NCI-H2171 treated with DMSO at 0.1 percent for 48 hours (cell line): ENCODE results near the gene GPC5.

Experiments
- DNase-seq: peaks from one replicate; lab custom pipeline; 2025; lab: John Stamatoyannopoulos, UW

GPC5 gene

GRCh38 chr13:91456837-91457236 lies 58.4 kb downstream of the GPC5 start:
- DNase-seq: no peak

DNA sequence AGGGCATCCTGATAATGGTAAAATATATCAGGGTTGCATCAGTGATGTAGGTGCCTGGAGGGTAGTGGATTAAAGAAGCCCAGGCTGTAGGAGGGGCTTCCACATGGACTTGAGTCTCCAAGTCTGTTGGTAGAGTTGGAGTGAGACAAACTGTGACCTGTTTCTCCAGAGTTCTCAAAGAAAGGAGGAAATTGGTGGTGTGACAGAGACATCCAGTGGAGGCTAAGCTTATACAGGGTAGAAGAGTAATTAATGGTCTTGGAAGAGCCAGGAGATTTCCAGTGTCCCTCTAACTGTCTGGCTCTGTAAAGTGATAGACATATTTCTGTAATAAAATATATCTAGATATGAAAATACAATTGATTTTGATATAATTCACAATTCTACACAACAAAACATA lies 61.1 kb downstream of the GPC5 start:
- no peak for DNase-seq

DNA sequence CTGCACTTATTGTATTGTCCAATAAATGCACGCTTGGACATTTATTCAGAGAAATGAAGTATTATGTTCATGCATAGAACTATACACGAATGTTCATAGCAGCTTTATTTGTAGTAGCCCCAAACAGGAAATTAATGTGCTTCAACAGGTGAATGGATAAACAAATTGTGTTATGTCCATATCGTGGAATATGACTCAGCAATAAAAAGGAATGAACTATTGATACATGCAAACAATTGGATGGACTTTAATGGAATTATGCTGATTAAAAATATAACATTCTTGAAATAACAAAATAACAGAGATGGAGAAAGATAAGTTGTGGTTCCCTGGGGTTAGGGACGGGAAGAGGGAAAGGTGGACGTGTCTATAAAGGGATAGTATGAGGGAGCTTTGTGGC lies 65.9 kb downstream of the GPC5 start:
- DNase-seq: no peak

DNA sequence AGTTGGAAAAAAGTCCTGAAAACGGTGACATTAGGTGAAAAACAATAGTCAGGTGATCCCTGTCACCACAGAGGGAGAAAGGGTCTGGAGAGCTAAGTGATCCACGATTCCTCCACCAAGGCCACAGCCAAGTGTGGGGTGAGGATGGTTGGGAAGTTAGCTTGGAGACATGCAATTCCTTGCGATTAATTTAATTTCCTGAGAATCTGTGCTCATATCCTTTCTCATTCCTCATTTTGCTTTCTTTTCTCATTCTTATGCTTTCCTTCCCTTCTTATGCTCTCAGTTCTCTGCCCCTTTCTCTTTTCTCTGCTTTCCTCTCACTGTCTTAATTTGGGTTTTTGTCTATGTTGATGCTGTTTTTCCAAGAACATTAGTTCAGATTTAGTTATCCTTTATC lies 68.8 kb downstream of the GPC5 start:
- DNase-seq: no peak

DNA sequence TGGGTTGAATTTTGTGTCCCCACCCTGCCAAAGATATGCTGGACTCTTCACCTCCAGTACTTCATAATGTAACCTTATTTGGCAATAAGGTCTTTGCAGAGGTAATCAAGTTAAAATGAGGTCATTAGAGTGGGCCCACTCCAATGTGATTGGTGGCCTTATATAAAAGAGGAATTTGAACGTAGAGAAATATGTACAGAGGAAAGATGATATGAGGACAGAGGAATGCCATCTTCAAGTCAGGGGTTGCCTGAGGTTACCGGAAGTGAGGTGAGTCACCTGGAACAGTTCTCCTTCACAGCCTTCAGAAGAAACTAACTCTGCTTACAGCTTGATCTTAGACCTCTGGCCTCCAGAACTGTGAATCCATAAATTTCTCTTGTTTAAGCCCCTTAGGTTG lies 69.9 kb downstream of the GPC5 start:
- no peak for DNase-seq

DNA sequence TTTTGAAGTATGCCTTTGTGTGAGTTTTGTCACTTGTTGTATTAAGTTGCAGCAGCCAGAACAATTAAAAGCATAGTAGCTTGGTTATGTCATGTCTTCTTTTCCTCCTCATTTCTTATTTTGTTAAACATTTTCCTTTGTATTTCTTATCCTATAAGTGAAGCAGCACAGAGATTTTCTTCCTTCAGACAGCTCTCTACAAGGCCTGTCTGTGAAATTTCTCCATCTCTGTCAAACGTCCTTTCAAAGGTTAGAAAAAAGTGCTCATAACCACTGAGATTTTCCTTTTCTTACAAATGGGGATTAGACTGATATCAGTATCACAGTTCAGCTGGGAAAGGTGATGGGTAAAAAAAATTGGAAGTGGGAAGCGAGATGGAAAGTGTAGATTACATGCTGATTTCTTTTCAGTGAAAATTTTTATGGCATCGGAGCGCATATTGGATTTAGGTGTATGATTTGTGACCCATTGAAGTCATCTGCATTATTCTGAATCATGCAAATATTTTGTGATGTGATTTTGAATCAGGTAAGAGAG lies 71.7 kb downstream of the GPC5 start:
- no peak for DNase-seq

DNA sequence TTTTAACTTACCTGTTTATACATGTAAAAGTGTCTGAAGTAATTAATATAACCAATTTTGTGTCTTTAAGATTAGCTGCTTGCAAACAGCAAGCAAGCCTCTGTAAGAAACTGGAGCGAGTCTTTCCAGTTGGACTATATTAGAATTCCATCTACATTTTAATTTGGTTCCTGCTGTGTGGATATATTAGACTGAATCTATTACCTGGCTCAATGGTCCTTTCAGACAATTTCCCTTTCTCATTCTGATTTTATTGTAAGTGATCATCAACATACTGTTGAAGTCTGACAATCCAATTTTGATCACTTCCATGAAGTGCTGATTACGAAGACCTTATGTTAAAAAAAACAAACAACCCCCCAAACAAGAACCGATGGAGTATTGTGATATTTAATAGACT lies 72.3 kb downstream of the GPC5 start:
- DNase-seq: no peak

DNA sequence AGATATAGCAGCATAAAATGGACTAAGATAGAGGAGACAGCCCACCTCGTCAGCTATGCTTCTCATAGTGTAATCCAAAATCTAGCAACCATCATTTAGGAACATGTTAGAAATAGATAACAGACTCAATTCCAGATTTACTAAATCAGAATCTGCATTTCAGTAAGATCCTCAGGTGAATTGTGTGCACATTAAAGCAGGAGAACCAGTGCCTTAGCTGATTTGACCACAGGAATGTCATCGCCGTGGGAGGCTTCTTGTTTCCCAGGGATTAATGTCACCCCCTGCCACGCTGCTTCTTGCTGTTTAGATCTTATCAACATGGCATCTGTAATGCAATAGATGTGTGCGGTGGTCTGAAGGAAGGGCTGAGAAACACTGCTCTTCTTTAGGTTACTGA lies 84.0 kb downstream of the GPC5 start:
- DNase-seq: peak; percentile 43

GRCh38 chr13:91491980-91492379 lies 93.6 kb downstream of the GPC5 start:
- no peak for DNase-seq

- DNase-seq: no peak
These were observed 95.0 kb downstream of the GPC5 start for GRCh38 chr13:91493442-91493841.

DNA sequence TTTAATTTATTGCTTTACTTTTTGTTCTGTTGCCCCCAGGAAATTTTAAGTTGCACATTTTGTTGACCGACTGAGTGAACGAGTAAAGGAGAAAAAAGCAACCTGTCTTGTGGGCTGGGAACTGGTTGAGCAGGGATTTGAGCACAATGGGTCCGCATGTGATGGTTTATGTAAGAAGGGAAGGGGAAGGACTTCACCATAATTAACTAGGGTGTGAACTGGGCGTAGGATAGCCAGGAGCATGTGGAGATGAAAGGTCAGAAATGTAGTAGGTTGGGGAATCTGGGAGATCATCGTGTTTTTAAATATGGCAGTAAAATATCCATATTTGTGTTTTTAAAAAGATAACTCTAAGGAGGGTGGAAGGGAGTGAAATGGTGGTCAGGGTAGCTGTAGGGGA lies 99.9 kb downstream of the GPC5 start:
- DNase-seq: no peak

DNA sequence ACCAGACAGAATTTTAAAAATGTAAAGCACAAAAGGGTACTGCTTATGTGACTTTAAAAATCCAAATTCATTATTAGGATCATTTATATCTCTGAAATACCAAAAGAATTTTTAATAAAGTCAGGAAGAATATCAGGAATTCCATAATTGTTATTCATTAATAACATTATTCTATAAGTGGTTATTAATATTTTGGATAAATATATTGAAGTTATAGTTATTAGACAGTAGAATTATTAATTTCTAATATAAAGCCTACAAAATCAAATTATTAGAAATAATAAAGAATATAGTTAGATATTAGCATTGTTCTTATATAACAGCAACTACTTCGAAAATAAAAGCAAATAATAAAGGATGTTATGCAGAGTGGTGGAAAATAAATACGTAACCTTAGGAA lies 105.8 kb downstream of the GPC5 start:
- DNase-seq: no peak

DNA sequence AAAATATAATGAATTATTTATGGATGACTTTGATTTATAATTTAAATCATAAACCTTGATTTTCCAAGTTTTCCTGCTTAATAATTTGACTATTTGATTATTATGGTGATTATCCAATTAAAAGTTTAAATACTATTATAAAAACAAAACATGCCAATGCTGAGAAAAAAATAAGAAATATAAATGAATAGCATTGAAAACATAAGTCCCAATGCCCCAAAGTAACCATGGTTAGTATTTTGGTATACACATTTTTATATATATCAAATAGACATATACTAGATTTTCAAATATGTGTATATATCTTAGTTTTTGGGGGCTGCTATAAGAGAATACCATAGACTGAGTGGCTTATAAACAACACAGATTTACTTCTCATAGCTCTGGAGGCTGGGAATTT lies 108.3 kb downstream of the GPC5 start:
- DNase-seq: no peak

- DNase-seq: no peak
These were observed 111.6 kb downstream of the GPC5 start for GRCh38 chr13:91510058-91510457.

DNA sequence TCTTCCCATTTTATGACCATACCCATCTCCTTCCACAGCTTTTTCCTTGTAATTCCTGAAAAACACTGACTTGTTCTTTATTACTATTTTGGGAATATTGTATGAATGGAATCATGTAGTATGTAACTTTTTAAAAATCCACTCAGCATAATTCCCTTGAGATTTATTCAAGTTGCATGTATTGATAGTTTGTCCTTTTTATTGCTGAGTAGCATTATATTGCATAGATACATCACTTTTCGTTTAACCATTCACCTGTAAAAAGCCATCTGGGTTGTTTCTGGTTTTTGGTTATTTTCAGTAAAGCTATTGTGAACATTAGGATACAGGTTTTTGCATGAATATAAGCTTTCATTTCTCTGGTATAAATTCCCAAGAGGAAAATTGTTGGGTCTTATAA lies 115.4 kb downstream of the GPC5 start:
- no peak for DNase-seq

DNA sequence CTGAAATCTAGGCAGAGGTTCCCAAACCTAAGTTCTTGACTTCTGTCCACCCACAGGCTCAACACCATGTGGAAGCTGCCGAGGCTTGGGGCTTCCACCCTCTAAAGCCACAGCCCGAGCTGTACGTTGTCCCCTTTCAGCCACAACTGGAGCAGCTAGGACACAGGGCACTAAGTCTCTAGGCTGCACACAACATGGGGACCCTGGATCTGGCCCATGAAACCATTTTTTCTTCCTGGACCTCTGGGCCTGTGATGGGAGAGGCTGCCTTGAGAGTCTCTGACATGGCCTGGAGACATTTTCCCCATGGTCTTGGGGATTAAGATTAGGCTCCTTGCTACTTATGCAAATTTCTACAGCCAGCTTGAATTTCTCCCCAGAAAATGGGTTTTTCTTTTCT lies 118.4 kb downstream of the GPC5 start:
- no peak for DNase-seq

- peak; percentile 50 for DNase-seq
These were observed 122.5 kb downstream of the GPC5 start for GRCh38 chr13:91520952-91521351.

DNA sequence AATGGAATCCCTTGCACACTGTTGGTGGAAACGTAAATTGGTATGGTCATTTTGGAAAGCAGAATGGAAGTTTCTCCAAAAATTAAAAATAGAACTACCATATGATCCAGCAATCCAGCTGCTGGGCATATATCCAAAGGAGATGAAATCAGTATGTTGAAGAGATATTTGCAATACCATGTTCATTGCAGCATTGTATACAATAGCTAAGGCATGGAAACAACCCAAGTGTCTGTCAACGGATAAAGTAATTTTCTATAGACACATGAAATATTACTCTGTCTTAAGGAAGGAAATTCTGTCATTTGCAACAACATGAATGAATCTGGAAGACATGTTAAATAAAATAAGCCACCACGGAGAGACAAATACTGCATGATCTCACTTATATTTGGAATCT lies 124.7 kb downstream of the GPC5 start:
- no peak for DNase-seq

DNA sequence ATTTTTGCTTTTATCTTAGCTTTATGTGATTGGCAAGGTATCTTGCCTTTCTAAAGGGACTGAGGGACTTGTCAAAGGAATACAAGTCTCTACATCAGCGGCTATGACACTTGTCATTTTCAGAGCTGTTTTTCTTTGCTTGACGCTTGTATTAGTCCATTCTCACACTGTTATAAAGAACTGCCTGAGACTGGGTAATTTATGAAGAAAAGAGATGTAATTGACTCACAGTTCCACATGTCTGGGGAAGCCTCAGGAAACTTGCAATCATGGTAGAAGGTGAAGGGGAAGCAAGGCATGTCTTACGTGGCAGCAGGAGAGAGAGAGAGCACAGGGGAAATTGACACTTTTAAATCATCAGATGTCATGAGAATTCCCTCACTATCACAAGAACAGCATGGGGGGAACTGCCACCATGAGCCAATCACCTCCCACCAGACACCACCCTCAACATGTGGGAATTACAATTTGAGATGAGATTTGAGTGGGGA lies 128.2 kb downstream of the GPC5 start:
- no peak for DNase-seq

DNA sequence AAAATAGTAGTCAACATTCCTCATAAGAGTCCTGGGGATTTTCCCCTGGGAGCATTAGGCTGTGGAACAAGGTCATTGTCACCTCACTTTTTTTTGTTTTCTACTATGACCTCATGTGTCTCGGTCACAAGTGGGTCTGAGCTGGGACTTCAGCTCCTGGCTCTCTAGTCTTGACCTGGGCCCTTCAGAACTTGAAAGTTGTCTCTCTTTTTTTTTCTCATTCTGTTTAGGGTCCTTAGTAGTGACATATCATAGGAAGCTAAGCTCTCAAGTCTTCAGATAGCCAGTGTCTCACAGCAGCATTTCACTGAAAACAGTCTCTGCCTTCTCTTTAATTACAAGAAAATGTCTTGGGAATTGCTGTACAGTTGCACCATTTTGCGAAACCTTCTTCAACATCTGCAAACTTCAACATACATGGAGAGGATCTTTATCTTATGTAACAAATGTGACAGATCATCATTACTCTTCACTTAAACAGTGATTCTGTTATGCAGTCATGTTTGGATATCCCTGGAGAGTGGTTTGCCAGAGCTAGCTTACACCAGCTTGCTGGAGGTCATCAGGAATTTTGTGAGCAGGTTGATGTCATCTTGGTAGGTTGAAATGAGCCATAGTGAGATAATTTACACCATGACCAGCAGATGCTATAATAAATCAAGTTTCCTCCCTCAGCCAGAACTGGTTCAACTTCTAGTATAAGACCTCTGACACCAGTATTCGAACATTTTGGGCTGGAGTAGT lies 131.5 kb downstream of the GPC5 start:
- no peak for DNase-seq

DNA sequence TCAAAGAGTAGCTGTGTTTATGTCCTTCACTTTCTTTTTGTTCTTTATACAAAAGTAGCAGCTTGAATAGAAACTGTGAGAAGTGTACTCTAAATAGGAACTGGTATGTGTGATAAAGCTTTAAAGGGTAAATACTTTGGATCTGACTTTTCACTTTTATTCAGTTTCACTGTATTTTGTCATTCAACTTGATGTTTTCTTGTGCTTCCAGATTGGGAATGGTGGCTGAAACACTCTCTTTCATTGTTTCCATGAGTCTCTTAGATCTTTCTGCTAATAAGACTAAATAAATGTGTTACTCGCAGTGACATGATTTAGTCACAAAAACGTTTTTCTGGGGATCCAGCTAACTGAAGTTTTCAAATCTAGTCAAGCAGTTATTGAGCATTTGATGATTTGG lies 133.2 kb downstream of the GPC5 start:
- DNase-seq: no peak

DNA sequence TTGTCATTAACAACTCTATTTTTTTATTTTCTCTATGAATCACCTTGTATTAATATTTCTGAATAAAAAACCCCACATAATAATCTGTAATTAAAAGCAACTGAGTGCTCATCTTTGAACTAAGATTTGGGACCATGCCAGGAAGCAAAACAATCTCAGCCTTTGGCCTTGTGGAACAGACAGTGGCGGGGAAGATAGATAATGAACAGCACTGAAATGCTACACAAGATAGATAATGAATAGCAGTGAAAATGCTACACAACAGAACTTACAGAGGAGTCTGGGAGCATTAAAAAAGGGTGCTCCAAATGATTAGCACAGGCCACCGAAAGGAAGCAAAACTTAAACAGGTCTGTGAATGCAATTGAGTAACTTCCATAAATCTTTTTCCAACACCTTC lies 134.9 kb downstream of the GPC5 start:
- DNase-seq: no peak

GRCh38 chr13:91534996-91535395 lies 136.6 kb downstream of the GPC5 start:
- no peak for DNase-seq

- no peak for DNase-seq
These were observed 139.0 kb downstream of the GPC5 start for GRCh38 chr13:91537376-91537775.
